Upper lobe of left lung (tissue), 6 donors: ENCODE measurements around the gene C22orf23. TPM values are rescaled to one million over a fixed set of nuclear protein-coding genes. Genes with fewer than 3 reads are reported as not detected.
"Not testable (repeated sequence)": the region's sequence is repeated elsewhere in the genome, so short reads cannot be mapped to it uniquely, and the experiment has no call there.

Source experiments
- ATAC-seq, 2 donors: fragments of 200-7000 bp; cut with Tn5 transposase; one replicate each; pipeline ENCODE4 v1.9.1; 2022; ENCODE audit warnings: mild to moderate bottlenecking in 2 of 2, moderate library complexity in 2 of 2; ENCODE audit not compliant: low FRiP score in 2 of 2
- DNase-seq, 2 donors: peaks; one replicate each; pipeline ENCODE4 v3.0.0-alpha.2; 2019 to 2020
- H3K27ac ChIP-seq, 4 donors: fragments of 200-600 bp; sonication (generic); one replicate each; pipeline ENCODE4 v1.5.1; 2016 to 2019
- H3K27me3 ChIP-seq, 4 donors: fragments of 200-600 bp; sonication (generic); one replicate each; pipeline ENCODE4 v1.5.1; 2017 to 2019
- H3K36me3 ChIP-seq, 4 donors: fragments of 200-600 bp; sonication (generic); one replicate each; pipeline ENCODE4 v1.5.1; 2016 to 2019
- H3K4me1 ChIP-seq, 4 donors: fragments of 200-600 bp; sonication (generic); one replicate each; pipeline ENCODE4 v1.5.1; 2018 to 2019
- H3K4me3 ChIP-seq, 4 donors: fragments of 200-600 bp; sonication (generic); one replicate each; pipeline ENCODE4 v1.5.1; 2017 to 2019; ENCODE audit warnings: mild to moderate bottlenecking in 2 of 4, moderate library complexity in 1 of 4
- H3K9me3 ChIP-seq, 4 donors: fragments of 200-600 bp; sonication (generic); one replicate each; pipeline ENCODE4 v1.5.1; 2018 to 2019
- EP300 ChIP-seq, 4 donors: sonication (generic); formaldehyde crosslinking; IDR thresholded peaks; one replicate each; pipeline ENCODE4 v1.5.1; 2017; ENCODE audit warnings: antibody characterized with exemption in 4 of 4, control low read depth in 2 of 4
- POLR2A ChIP-seq, 4 donors: fragments of 450-650 bp; IDR thresholded peaks; one replicate each; pipeline ENCODE4 v1.5.1; 2016 to 2017; ENCODE audit warnings: antibody characterized with exemption in 4 of 4, mild to moderate bottlenecking in 2 of 4
- POLR2AphosphoS5 ChIP-seq, 2 donors: sonication (generic); formaldehyde crosslinking; IDR thresholded peaks; one replicate each; pipeline ENCODE4 v1.5.1; 2017; ENCODE audit warnings: antibody characterized with exemption in 2 of 2
- WGBS, 2 donors: methylation state at CpG; one replicate each; pipeline ENCODE4 v1.1.5; 2017 to 2018; 5-methylcytosine and 5-hydroxymethylcytosine counted together
- total RNA-seq, 6 donors: library from RNA; depleted of rRNA in 4 of 6; stranded (reverse); fragments of >200 nt in 4 of 6; gene quantifications; one replicate each; pipeline versions ENCODE4 v1.1.0 to v1.2.1, GENCODE V29; 2016 to 2021
- TF ChIP-seq, protein P1 (sequence below), 6 experiments: fragments of 450-650 bp in 4 of 6; fragments of 200-600 bp in 2 of 6; sonication (generic) in 2 of 6; IDR thresholded peaks; one replicate each; pipeline ENCODE4 v1.5.1; 2016 to 2019; ENCODE audit warnings: antibody characterized with exemption in 6 of 6
- donor health status: DM: no; HTN: no; CAD: no; lungs with moderate emphysema.
- donor health status: DM: no; HTN: yes; CAD: no; lungs with severe emphysema.

C22orf23 gene
- total RNA-seq, 6 donors from 2014 or later: 0.46 to 7.2 (median 1.2) TPM; not detected in 1

DNA sequence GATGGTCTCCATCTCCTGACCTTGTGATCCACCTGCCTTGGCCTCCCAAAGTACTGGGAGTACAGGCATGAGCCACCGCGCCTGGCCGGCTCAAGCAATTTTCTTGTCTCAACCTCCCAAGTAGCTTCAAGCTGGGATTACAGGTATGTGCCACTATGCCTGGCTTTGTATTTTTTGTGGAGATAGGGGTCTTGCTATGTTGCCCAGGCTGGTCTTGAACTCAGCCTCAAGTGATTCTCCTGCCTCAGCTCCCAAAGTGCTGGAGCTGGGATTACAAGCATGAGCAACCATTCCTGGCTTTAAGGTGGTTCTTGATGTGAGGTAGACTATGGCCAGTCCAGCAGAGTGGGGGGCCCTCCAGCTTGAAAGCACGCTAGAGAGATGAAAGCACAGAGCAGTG lies 7.7 kb upstream of the C22orf23 start:
- Histone ChIP-seq H3K27me3 (no peaks in the 10 kb centered on the region), H3K9me3 (no peaks in the 10 kb centered on the region), H3K27ac (no peak overlapping the region), H3K36me3 (peaks cover 14 to 84% (median 65%) of the 10 kb centered on the region in 4 donors), H3K4me1 (peaks cover 0 to 5% (median 0%) of the 10 kb centered on the region in 4 donors), H3K4me3 (no peak overlapping the region)
- 93 to 100% methylated on average over 2 to 4 of the region's 4 CpGs for WGBS, 2 donors
- TF ChIP-seq, protein P1, sequence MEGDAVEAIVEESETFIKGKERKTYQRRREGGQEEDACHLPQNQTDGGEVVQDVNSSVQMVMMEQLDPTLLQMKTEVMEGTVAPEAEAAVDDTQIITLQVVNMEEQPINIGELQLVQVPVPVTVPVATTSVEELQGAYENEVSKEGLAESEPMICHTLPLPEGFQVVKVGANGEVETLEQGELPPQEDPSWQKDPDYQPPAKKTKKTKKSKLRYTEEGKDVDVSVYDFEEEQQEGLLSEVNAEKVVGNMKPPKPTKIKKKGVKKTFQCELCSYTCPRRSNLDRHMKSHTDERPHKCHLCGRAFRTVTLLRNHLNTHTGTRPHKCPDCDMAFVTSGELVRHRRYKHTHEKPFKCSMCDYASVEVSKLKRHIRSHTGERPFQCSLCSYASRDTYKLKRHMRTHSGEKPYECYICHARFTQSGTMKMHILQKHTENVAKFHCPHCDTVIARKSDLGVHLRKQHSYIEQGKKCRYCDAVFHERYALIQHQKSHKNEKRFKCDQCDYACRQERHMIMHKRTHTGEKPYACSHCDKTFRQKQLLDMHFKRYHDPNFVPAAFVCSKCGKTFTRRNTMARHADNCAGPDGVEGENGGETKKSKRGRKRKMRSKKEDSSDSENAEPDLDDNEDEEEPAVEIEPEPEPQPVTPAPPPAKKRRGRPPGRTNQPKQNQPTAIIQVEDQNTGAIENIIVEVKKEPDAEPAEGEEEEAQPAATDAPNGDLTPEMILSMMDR (IDR thresholded peaks at IDR 0.05): no peak
- TF ChIP-seq POLR2A (IDR thresholded peaks at IDR 0.05) (no peak), EP300 (IDR thresholded peaks at IDR 0.05) (no peak), POLR2AphosphoS5 (IDR thresholded peaks at IDR 0.05) (no peak)
- ATAC-seq (no peak), DNase-seq (no peak)

DNA sequence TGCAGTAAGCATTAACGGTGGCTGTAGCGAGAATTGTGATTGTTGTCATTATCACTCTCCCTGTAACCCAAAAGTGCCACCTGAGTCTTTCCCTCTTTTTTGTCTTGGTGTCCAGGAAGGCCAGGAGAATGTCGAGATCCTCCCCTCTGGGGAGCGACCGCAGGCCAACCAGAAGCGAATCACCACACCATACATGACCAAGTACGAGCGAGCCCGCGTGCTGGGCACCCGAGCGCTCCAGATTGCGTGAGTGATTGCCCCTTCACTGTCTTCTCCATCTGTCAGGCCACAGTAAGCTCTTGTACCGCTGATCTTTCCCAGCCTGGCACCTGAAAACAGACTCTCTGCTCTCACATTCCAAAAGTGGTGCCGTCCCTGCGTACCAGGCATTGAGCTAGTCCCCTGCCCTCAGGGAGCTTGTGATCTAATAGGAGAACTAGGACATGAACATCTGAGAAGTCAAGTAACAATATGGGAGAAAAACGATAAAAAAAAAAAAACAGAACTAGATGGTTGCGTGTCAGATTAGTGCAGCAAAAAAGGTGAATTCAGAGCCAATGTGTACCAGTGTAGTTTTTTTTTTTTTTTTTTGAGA lies 5.9 kb upstream of the C22orf23 start:
- H3K4me3 ChIP-seq: no peak overlapping the region
- no peaks in the 10 kb centered on the region for H3K27me3 ChIP-seq
- no peaks in the 10 kb centered on the region for H3K9me3 ChIP-seq
- H3K27ac ChIP-seq: no peak overlapping the region
- H3K36me3 ChIP-seq: peaks cover 14 to 80% (median 65%) of the 10 kb centered on the region in 4 donors
- H3K4me1 ChIP-seq: peaks cover 7 to 14% (median 9%) of the 10 kb centered on the region in 4 donors
- ATAC-seq (no peak), DNase-seq (peak in 1 of 2 donors; percentile 58)
- 96 to 98% methylated on average over 13 to 18 of the region's 18 CpGs for WGBS, 2 donors
- no peak for TF ChIP-seq EP300 (IDR thresholded peaks at IDR 0.05)
- TF ChIP-seq, protein P1 (IDR thresholded peaks at IDR 0.05): no peak
- no peak for TF ChIP-seq POLR2AphosphoS5 (IDR thresholded peaks at IDR 0.05)
- no peak for TF ChIP-seq POLR2A (IDR thresholded peaks at IDR 0.05)

DNA sequence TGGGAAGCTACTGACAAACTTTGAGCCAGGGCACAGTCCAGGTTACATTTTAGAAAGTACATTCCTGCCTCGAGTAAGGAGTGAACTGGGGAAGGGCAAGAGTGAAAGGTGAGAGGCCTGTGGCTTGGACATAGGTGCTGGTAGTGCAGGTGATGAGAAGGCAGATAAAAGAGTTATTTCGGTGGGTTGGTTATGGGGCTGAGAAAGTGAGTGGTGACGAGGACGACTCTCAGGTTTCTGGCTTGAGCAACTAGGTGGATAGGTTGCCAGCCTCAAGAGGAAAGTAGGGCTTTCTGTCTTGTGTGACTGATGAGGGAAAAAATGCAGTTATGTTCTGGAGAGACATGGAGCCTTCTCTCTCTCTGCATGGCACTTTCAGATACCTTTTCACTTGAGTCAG lies 3.8 kb upstream of the C22orf23 start:
- Histone ChIP-seq H3K36me3 (peaks cover 14 to 60% (median 55%) of the 10 kb centered on the region in 4 donors), H3K27me3 (no peaks in the 10 kb centered on the region), H3K9me3 (no peaks in the 10 kb centered on the region), H3K4me1 (peaks cover 18 to 28% (median 21%) of the 10 kb centered on the region in 4 donors), H3K4me3 (no peak overlapping the region), H3K27ac (no peak overlapping the region)
- 86 to 87% methylated on average over 4 of the region's 4 CpGs for WGBS, 2 donors
- TF ChIP-seq, protein P1 (IDR thresholded peaks at IDR 0.05): no peak
- TF ChIP-seq EP300 (IDR thresholded peaks at IDR 0.05): no peak
- TF ChIP-seq POLR2AphosphoS5 (IDR thresholded peaks at IDR 0.05): no peak
- TF ChIP-seq POLR2A (IDR thresholded peaks at IDR 0.05): no peak
- DNase-seq (no peak), ATAC-seq (no peak)

DNA sequence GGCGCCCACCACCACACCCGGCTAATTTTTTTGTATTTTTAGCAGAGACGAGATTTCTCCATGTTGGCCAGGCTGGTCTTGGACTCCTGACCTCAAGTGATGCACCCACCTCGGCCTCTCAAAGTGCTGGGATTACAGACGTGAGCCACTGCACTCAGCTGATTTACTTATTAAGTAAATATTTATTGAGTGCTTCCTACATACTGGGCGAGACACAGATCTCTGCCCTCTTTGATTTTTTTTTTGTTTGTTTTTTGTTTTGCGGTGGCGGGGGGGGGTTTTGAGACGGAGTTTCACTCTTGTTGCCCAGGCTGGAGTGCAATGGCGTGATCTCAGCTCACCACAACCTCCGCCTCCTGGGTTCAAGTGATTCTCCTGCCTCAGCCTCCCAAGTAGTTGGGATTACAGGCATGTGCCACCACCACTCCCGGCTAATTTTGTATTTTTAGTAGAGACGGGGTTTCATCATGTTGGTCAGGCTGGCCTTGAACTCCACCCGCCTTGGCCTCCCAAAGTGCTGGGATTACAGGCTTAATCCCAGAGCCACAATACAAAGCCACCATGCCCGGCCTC lies 2.5 kb upstream of the C22orf23 start:
- 72 to 73% methylated on average over 15 of the region's 15 CpGs for WGBS, 2 donors
- not testable (repeated sequence) for ATAC-seq, H3K4me3 ChIP-seq, DNase-seq, H3K9me3 ChIP-seq, H3K27me3 ChIP-seq, H3K27ac ChIP-seq
- Histone ChIP-seq H3K36me3 (peaks cover 14 to 47% (median 42%) of the 10 kb centered on the region in 4 donors), H3K4me1 (peaks cover 18 to 28% (median 21%) of the 10 kb centered on the region in 4 donors)

DNA sequence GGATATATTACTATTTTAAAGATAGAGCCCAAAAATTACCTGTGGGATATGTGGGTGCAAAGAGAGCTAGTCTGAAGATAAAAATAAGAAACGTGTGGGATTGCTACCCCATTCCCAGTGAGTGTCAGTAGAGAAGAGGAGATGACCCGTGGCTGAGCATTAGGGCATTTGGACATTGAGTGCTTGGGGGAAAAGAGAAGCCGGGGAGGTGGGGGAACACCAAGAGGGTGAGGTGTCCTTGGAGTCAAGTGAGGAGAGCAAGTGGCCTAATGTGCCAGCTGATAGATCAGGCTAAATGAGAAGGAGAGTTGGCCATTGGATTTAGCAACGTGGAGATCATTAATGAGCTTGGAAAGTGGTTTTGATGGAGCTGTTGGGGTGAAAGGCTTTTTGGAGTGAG lies 1.3 kb upstream of the C22orf23 start:
- ATAC-seq (no peak), DNase-seq (no peak)
- no peaks in the 10 kb centered on the region for H3K27me3 ChIP-seq
- TF ChIP-seq POLR2A (IDR thresholded peaks at IDR 0.05) (no peak), POLR2AphosphoS5 (IDR thresholded peaks at IDR 0.05) (no peak), EP300 (IDR thresholded peaks at IDR 0.05) (no peak)
- TF ChIP-seq, protein P1 (IDR thresholded peaks at IDR 0.05): no peak
- H3K9me3 ChIP-seq: no peaks in the 10 kb centered on the region
- 67 to 71% methylated on average over 4 of the region's 4 CpGs for WGBS, 2 donors
- peaks cover 18 to 28% (median 21%) of the 10 kb centered on the region in 4 donors for H3K4me1 ChIP-seq
- peaks cover 9 to 35% (median 32%) of the 10 kb centered on the region in 4 donors for H3K36me3 ChIP-seq
- H3K4me3 ChIP-seq: peak overlapping the region in 3 of 4 donors; percentile 84 to 98 (median 90)
- no peak overlapping the region for H3K27ac ChIP-seq
